K562 (cell line): ENCODE data around the gene COQ5. TPM values are rescaled to one million over a fixed set of nuclear protein-coding genes. Genes with fewer than 3 reads are reported as not detected.

Source experiments
- ARID3A ChIP-seq: IDR thresholded peaks from 2 replicates; pipeline ENCODE4 v1.6.1; 2012; ENCODE audit warnings: low read depth, low read length, improper control_type of control experiment, borderline replicate concordance
- HDAC2 ChIP-seq: fragments of 450-650 bp; IDR thresholded peaks from 2 replicates; pipeline ENCODE4 v1.6.1; 2016; ENCODE audit warnings: mild to moderate bottlenecking
- IFI16 ChIP-seq: fragments of 250-450 bp; sonication (Bioruptor Pico); IDR thresholded peaks from 2 replicates; pipeline ENCODE4 v2.1.2; 2022; ENCODE audit warnings: mild to moderate bottlenecking, inconsistent platforms
- MECOM ChIP-seq: fragments of 250-450 bp; sonication (Bioruptor Pico); IDR thresholded peaks from 2 replicates; pipeline ENCODE4 v1.8.0; 2022; ENCODE audit warnings: inconsistent platforms
- MEIS2 ChIP-seq: fragments of 450-650 bp; IDR thresholded peaks from 2 replicates; pipeline ENCODE4 v1.6.1; 2014; ENCODE audit warnings: mild to moderate bottlenecking; ENCODE audit not compliant: partially characterized antibody
- PURB ChIP-seq: sonication (generic); formaldehyde crosslinking; IDR thresholded peaks from 2 replicates; pipeline ENCODE4 v1.9.0; 2021; ENCODE audit warnings: low read depth, mild to moderate bottlenecking, missing genetic modification reagents
- RBM14 ChIP-seq: fragments of 200-400 bp; formaldehyde crosslinking; IDR thresholded peaks from 2 replicates; pipeline ENCODE4 v1.6.1; 2018; ENCODE audit warnings: low read depth, mild to moderate bottlenecking, low read length, moderate library complexity, borderline replicate concordance; ENCODE audit not compliant: insufficient read depth
- SREBF1 ChIP-seq: fragments of 150-350 bp; IDR thresholded peaks from 2 replicates; pipeline ENCODE4 v1.6.1; 2014; ENCODE audit warnings: antibody characterized with exemption, low read depth, low read length, borderline replicate concordance
- STAT5A ChIP-seq: IDR thresholded peaks from 2 replicates; pipeline ENCODE4 v1.6.1; 2012; ENCODE audit warnings: low read length, inconsistent platforms, borderline replicate concordance
- TEAD2 ChIP-seq: fragments of 450-650 bp; IDR thresholded peaks from 2 replicates; pipeline ENCODE4 v1.6.1; 2016; ENCODE audit warnings: missing genetic modification characterization, control low read depth, missing compliant biosample characterization
- TEAD4 ChIP-seq, 2 experiments: sonication (generic) in 1 of 2; formaldehyde crosslinking in 1 of 2; IDR thresholded peaks; 2 replicates each; pipeline versions ENCODE4 v1.6.1 to v1.8.0; 2012 to 2022; ENCODE audit warnings: borderline replicate concordance in 1 of 2, inconsistent platforms in 1 of 2, low read length in 1 of 2, mild to moderate bottlenecking in 1 of 2, missing genetic modification reagents in 1 of 2
- ZNF197 ChIP-seq: fragments of 200-800 bp; sonication (Bioruptor generic); IDR thresholded peaks from 2 replicates; pipeline ENCODE4 v1.6.1; 2016; ENCODE audit warnings: low read depth, missing genetic modification characterization, missing compliant biosample characterization
- ZNF57 ChIP-seq: fragments of 450-650 bp; formaldehyde crosslinking; IDR thresholded peaks from 2 replicates; pipeline ENCODE4 v1.4.0; 2020; ENCODE audit warnings: mild to moderate bottlenecking, moderate library complexity
- polyA plus RNA-seq, 8 experiments: library from polyadenylated mRNA; depleted of rRNA in 4 of 8; stranded (reverse) in 5 of 8; unstranded in 3 of 8; fragments of >200 nt; fragmentation: Nextera tagmentation in 2 of 8; fragmentation: Illumina TruSeq in 1 of 8; extraction: Ambion mirVana in 2 of 8; extraction: Trizol in 1 of 8; gene quantifications; 2 replicates each; pipeline versions ENCODE4 v1.2.1 to v1.2.3, GENCODE V29; 2011 to 2014; ENCODE audit warnings: inconsistent platforms in 1 of 8, missing spikeins in 1 of 8
- total RNA-seq, 7 experiments: library from RNA; depleted of rRNA in 6 of 7; stranded (reverse); fragments of >200 nt in 6 of 7; fragmentation: Illumina TruSeq in 2 of 7; extraction: Trizol in 2 of 7; gene quantifications; 2 replicates each; pipeline versions ENCODE4 v1.2.1 to v1.2.3, GENCODE V29; 2011 to 2021; ENCODE audit warnings: low replicate concordance in 1 of 7
- TF ChIP-seq, protein P1 (sequence below): sonication (generic); formaldehyde crosslinking; IDR thresholded peaks from 2 replicates; pipeline ENCODE4 v1.8.1; 2023; ENCODE audit warnings: mild to moderate bottlenecking, missing genetic modification reagents
- TF ChIP-seq, protein P2 (sequence below): fragments of 250-450 bp; sonication (Bioruptor Pico); IDR thresholded peaks from 2 replicates; pipeline ENCODE4 v1.5.1; 2021; ENCODE audit warnings: mild to moderate bottlenecking
- TF ChIP-seq, protein P3 (sequence below), 3 experiments: fragments of 200-800 bp in 1 of 3; fragments of 250-450 bp in 1 of 3; fragments of 450-650 bp in 1 of 3; sonication (Bioruptor Pico) in 1 of 3; sonication (Bioruptor generic) in 1 of 3; formaldehyde crosslinking in 1 of 3; IDR thresholded peaks; 2 replicates each; pipeline versions ENCODE4 v1.6.1 to v1.8.0; 2016 to 2022; ENCODE audit warnings: mild to moderate bottlenecking in 2 of 3, missing genetic modification characterization in 2 of 3, missing compliant biosample characterization in 1 of 3, moderate library complexity in 1 of 3

COQ5 gene
- total and polyA plus RNA-seq, 9 of the 15 experiments (the other 6 are each of a cell fraction or from before 2014, with no cell fraction given), result 19.2 to 59.7 (median 30.4) TPM

- TF ChIP-seq, protein P1, sequence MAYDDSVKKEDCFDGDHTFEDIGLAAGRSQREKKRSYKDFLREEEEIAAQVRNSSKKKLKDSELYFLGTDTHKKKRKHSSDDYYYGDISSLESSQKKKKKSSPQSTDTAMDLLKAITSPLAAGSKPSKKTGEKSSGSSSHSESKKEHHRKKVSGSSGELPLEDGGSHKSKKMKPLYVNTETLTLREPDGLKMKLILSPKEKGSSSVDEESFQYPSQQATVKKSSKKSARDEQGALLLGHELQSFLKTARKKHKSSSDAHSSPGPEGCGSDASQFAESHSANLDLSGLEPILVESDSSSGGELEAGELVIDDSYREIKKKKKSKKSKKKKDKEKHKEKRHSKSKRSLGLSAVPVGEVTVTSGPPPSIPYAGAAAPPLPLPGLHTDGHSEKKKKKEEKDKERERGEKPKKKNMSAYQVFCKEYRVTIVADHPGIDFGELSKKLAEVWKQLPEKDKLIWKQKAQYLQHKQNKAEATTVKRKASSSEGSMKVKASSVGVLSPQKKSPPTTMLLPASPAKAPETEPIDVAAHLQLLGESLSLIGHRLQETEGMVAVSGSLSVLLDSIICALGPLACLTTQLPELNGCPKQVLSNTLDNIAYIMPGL, result peak; percentile 49; the same call in 1 of the 2 replicates
- TF ChIP-seq HDAC2 (peak; percentile 41; the same call in 1 of the 2 replicates), TEAD2 (no peak), RBM14 (no peak), SREBF1 (no peak), ARID3A (no peak), ZNF197 (no peak), TEAD4 (IDR thresholded peaks at IDR 0.05; ENCODE audit: low read length) (no peak), TEAD4 (CRISPR knock-in tag; IDR thresholded peaks at IDR 0.05; ENCODE audit: borderline replicate concordance) (no peak), MECOM (CRISPR knock-in tag) (no peak), IFI16 (CRISPR knock-in tag) (no peak), STAT5A (no peak), PURB (CRISPR knock-in tag) (no peak), ZNF57 (CRISPR knock-in tag) (peak; percentile 67; the same call in 1 of the 2 replicates), MEIS2 (peak; percentile 84)
- TF ChIP-seq, protein P2, sequence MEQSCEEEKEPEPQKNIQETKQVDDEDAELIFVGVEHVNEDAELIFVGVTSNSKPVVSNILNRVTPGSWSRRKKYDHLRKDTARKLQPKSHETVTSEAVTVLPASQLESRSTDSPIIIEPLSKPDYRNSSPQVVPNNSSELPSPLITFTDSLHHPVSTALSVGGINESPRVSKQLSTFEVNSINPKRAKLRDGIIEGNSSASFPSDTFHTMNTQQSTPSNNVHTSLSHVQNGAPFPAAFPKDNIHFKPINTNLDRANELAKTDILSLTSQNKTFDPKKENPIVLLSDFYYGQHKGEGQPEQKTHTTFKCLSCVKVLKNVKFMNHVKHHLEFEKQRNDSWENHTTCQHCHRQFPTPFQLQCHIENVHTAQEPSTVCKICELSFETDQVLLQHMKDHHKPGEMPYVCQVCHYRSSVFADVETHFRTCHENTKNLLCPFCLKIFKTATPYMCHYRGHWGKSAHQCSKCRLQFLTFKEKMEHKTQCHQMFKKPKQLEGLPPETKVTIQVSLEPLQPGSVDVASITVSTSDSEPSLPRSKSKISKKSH (CRISPR knock-in tag), result no peak
- TF ChIP-seq, protein P3, sequence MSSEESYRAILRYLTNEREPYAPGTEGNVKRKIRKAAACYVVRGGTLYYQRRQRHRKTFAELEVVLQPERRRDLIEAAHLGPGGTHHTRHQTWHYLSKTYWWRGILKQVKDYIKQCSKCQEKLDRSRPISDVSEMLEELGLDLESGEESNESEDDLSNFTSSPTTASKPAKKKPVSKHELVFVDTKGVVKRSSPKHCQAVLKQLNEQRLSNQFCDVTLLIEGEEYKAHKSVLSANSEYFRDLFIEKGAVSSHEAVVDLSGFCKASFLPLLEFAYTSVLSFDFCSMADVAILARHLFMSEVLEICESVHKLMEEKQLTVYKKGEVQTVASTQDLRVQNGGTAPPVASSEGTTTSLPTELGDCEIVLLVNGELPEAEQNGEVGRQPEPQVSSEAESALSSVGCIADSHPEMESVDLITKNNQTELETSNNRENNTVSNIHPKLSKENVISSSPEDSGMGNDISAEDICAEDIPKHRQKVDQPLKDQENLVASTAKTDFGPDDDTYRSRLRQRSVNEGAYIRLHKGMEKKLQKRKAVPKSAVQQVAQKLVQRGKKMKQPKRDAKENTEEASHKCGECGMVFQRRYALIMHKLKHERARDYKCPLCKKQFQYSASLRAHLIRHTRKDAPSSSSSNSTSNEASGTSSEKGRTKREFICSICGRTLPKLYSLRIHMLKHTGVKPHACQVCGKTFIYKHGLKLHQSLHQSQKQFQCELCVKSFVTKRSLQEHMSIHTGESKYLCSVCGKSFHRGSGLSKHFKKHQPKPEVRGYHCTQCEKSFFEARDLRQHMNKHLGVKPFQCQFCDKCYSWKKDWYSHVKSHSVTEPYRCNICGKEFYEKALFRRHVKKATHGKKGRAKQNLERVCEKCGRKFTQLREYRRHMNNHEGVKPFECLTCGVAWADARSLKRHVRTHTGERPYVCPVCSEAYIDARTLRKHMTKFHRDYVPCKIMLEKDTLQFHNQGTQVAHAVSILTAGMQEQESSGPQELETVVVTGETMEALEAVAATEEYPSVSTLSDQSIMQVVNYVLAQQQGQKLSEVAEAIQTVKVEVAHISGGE (CRISPR knock-in tag; IDR thresholded peaks at IDR 0.05), result peak in 1 of 3 experiments; percentile 74; a peak in 2 of 6 replicates
Measured at GRCh38 chr12:120469450-120470149, 59.4 kb downstream of the COQ5 start, which contains the start of gene SRSF9 (continued).
